NT2/D1 (cell line): ENCODE measurements around the gene ZNF134.

Source experiments
- SUZ12 ChIP-seq: IDR thresholded peaks from 2 replicates; pipeline ENCODE4 v1.6.1; 2011; ENCODE audit not compliant: insufficient read length, insufficient read depth; ENCODE audit errors: extremely low read depth
- YY1 ChIP-seq: IDR thresholded peaks from 2 replicates; pipeline ENCODE4 v1.6.1; 2011; ENCODE audit not compliant: insufficient read length, insufficient read depth
- ZNF274 ChIP-seq: IDR thresholded peaks from 2 replicates; pipeline ENCODE4 v1.6.1; 2011; ENCODE audit warnings: mild to moderate bottlenecking, low read depth, low read length

DNA sequence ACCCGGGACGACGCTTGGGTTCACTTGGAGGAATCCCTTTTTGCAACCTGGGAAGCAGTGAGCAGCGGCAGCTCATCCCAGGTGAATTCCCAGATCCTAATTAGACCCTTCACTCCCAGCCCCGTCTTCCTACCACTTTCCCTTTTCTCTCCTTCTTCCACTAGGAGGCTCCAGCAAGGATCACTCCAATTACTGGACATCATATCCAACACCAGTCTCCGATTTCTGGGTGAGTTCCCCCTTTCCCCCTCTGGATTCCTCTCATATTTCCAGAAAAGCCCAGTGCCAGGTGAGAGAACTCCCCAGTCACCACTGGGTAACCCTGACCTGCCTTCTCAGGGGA, 37.6 kb downstream of the ZNF134 start:
- no peak for TF ChIP-seq SUZ12
- TF ChIP-seq ZNF274, result no peak
- TF ChIP-seq YY1, result no peak
